ENCODE results near the gene PLA2R1. TPM values are rescaled to one million over a fixed set of nuclear protein-coding genes. Genes with fewer than 3 reads are reported as not detected.

The PLA2R1 gene
- polyA plus RNA-seq, 1 of the 3 experiments (the other 2 are of a cell fraction) = not detected

GRCh38 chr2:159897720-159898119 is 164.7 kb downstream of the PLA2R1 start:
- ChIA-PET POLR2A (no interaction called here), CTCF (interaction anchor here (1.7 kb wide), 1 partner anchor 11 kb away, joined by 5 read pairs; no protein-coding TSS in a partner anchor)
- TF ChIP-seq JUND (IDR thresholded peaks at IDR 0.05) (no peak), RAD21 (IDR thresholded peaks at IDR 0.05; ENCODE audit: low read length) (no peak), SIN3A (IDR thresholded peaks at IDR 0.05; ENCODE audit: borderline replicate concordance, low read depth, low read length) (no peak), EP300 (IDR thresholded peaks at IDR 0.05; ENCODE audit: borderline replicate concordance in 1 of 2, low read depth in 1 of 2, low read length in 1 of 2) (no peak), FOSL2 (IDR thresholded peaks at IDR 0.05; ENCODE audit: borderline replicate concordance, low read depth) (no peak), RFX5 (IDR thresholded peaks at IDR 0.05; ENCODE audit: low read length) (no peak), SMC3 (IDR thresholded peaks at IDR 0.05; ENCODE audit: low read depth, low read length) (no peak), MEF2A (IDR thresholded peaks at IDR 0.05; ENCODE audit: borderline replicate concordance, low read depth) (no peak), RCOR1 (IDR thresholded peaks at IDR 0.05; ENCODE audit: low read length) (no peak), ELF1 (IDR thresholded peaks at IDR 0.05) (no peak), GABPA (IDR thresholded peaks at IDR 0.05; ENCODE audit: low read depth) (no peak), CHD2 (IDR thresholded peaks at IDR 0.05; ENCODE audit: low read length, partially characterized antibody) (no peak), TAF1 (IDR thresholded peaks at IDR 0.05; ENCODE audit: borderline replicate concordance, low read depth, low read length) (no peak), ZBTB33 (IDR thresholded peaks at IDR 0.05; ENCODE audit: borderline replicate concordance, low read depth) (no peak), TEAD4 (IDR thresholded peaks at IDR 0.05; ENCODE audit: borderline replicate concordance, insufficient read depth) (no peak), NRF1 (IDR thresholded peaks at IDR 0.05; ENCODE audit: low read depth, low read length) (no peak), REST (IDR thresholded peaks at IDR 0.05; ENCODE audit: low read depth, low read length) (no peak)
- TF ChIP-seq, protein P1, sequence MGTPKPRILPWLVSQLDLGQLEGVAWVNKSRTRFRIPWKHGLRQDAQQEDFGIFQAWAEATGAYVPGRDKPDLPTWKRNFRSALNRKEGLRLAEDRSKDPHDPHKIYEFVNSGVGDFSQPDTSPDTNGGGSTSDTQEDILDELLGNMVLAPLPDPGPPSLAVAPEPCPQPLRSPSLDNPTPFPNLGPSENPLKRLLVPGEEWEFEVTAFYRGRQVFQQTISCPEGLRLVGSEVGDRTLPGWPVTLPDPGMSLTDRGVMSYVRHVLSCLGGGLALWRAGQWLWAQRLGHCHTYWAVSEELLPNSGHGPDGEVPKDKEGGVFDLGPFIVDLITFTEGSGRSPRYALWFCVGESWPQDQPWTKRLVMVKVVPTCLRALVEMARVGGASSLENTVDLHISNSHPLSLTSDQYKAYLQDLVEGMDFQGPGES (IDR thresholded peaks at IDR 0.05; ENCODE audit: low read depth, low read length) = no peak
- TF ChIP-seq, protein P2, sequence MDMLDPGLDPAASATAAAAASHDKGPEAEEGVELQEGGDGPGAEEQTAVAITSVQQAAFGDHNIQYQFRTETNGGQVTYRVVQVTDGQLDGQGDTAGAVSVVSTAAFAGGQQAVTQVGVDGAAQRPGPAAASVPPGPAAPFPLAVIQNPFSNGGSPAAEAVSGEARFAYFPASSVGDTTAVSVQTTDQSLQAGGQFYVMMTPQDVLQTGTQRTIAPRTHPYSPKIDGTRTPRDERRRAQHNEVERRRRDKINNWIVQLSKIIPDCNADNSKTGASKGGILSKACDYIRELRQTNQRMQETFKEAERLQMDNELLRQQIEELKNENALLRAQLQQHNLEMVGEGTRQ (IDR thresholded peaks at IDR 0.05; ENCODE audit: borderline replicate concordance, low read depth, low read length) = no peak
- Histone ChIP-seq H3F3A (replicated peaks; ENCODE audit: insufficient read depth) (no peaks in the 10 kb centered on the region), H3K4me3 (ENCODE audit: low read depth in 2 of 2, low read length in 1 of 2) (no peak overlapping the region), H3K9me2 (no peaks in the 10 kb centered on the region), H3K27me3 (ENCODE audit: insufficient read depth) (no peaks in the 10 kb centered on the region; the same call in 1 of the 2 replicates), H2AFZ (ENCODE audit: low read depth) (no peak overlapping the region), H3K79me2 (ENCODE audit: insufficient read depth) (no peaks in the 10 kb centered on the region), H4K20me1 (ENCODE audit: insufficient read depth) (no peaks in the 10 kb centered on the region), H3K36me3 (replicated peaks in 1 of 2; ENCODE audit: control insufficient read depth in 1 of 2, insufficient read depth in 2 of 2, low read length in 1 of 2) (no peaks in the 10 kb centered on the region), H3K4me1 (ENCODE audit: control insufficient read depth in 1 of 2, insufficient read depth in 2 of 2, low read depth in 1 of 2, low read length in 1 of 2) (no peaks in the 10 kb centered on the region; a peak in 2 of 4 replicates), H3K27ac (ENCODE audit: low read depth in 2 of 2, low read length in 1 of 2) (no peak overlapping the region), H3K9ac (no peak overlapping the region), H3K4me2 (no peak overlapping the region), H3K9me3 (no peaks in the 10 kb centered on the region)
- no peak for DNase-seq
- 91% methylated on average over 5 of the region's 5 CpGs for WGBS (ENCODE audit: low lambda C conversion rate)

Data from SK-N-SH (cell line).